K562 (cell line): ENCODE results near the gene TRPM2. TPM values are rescaled to one million over a fixed set of nuclear protein-coding genes. Genes with fewer than 3 reads are reported as not detected.

Source experiments
- ETS2 ChIP-seq: IDR thresholded peaks from 2 replicates; pipeline ENCODE4 v1.6.1; 2016; ENCODE audit warnings: borderline replicate concordance, missing genetic modification characterization, mild to moderate bottlenecking, moderate library complexity, missing compliant biosample characterization; ENCODE audit not compliant: poor library complexity, severe bottlenecking
- FUS ChIP-seq: fragments of 200-400 bp; formaldehyde crosslinking; optimal IDR thresholded peaks from 2 replicates; pipeline ENCODE3; 2017; ENCODE audit warnings: low read depth, low read length
- GABPA ChIP-seq: fragments of 200-800 bp; sonication (Bioruptor generic); conservative IDR thresholded peaks from 2 replicates; pipeline ENCODE4 v1.6.1; 2016; ENCODE audit warnings: low read depth, missing genetic modification characterization, missing compliant biosample characterization
- GTF2E2 ChIP-seq: fragments of 200-800 bp; sonication (Bioruptor generic); IDR thresholded peaks from 2 replicates; pipeline ENCODE4 v1.6.1; 2016; ENCODE audit warnings: missing genetic modification characterization, missing compliant biosample characterization
- HDAC6 ChIP-seq: IDR thresholded peaks from 2 replicates; pipeline ENCODE4 v1.6.1; 2012; ENCODE audit warnings: low read depth, mild to moderate bottlenecking, control low read depth, inconsistent platforms, low read length, moderate library complexity
- ILK ChIP-seq: fragments of 450-650 bp; IDR thresholded peaks from 2 replicates; pipeline ENCODE4 v1.6.1; 2016; ENCODE audit warnings: missing genetic modification characterization, low read depth, mild to moderate bottlenecking, missing compliant biosample characterization, moderate library complexity, borderline replicate concordance
- KDM1A ChIP-seq, 2 experiments: fragments of 450-650 bp; IDR thresholded peaks; 2 replicates each; pipeline ENCODE4 v1.6.1; 2016; ENCODE audit warnings: mild to moderate bottlenecking in 2 of 2
- NEUROD1 ChIP-seq: fragments of 150-350 bp; IDR thresholded peaks from 2 replicates; pipeline ENCODE4 v1.6.1; 2014; ENCODE audit warnings: borderline replicate concordance, low read length, low read depth; ENCODE audit not compliant: partially characterized antibody
- RB1 ChIP-seq: fragments of 450-650 bp; IDR thresholded peaks from 2 replicates; pipeline ENCODE4 v1.6.1; 2017; ENCODE audit warnings: low read depth, mild to moderate bottlenecking
- SIX5 ChIP-seq, 2 experiments: IDR thresholded peaks; 2 replicates each; pipeline ENCODE4 v1.6.1; 2011; ENCODE audit warnings: low read length in 2 of 2, borderline replicate concordance in 1 of 2, low read depth in 1 of 2, mild to moderate bottlenecking in 1 of 2, moderate library complexity in 1 of 2; ENCODE audit not compliant: insufficient read depth in 1 of 2
- TEAD2 ChIP-seq: fragments of 450-650 bp; IDR thresholded peaks from 2 replicates; pipeline ENCODE4 v1.6.1; 2016; ENCODE audit warnings: missing genetic modification characterization, control low read depth, missing compliant biosample characterization
- WHSC1 ChIP-seq: IDR thresholded peaks from one replicate; pipeline ENCODE4 v1.6.1; 2012; ENCODE audit warnings: low read length, control low read depth, inconsistent platforms
- ZNF324 ChIP-seq: fragments of 250-450 bp; sonication (Bioruptor Pico); IDR thresholded peaks from 2 replicates; pipeline ENCODE4 v1.4.0; 2020; ENCODE audit warnings: mild to moderate bottlenecking
- ZNF764 ChIP-seq: fragments of 250-450 bp; sonication (Bioruptor Pico); IDR thresholded peaks from 2 replicates; pipeline ENCODE4 v1.4.0; 2020; ENCODE audit warnings: low read depth, mild to moderate bottlenecking, moderate library complexity
- ZNF766 ChIP-seq: fragments of 200-800 bp; sonication (Bioruptor generic); conservative IDR thresholded peaks from 2 replicates; pipeline ENCODE4 v1.6.1; 2016; ENCODE audit warnings: missing genetic modification characterization, missing compliant biosample characterization
- polyA plus RNA-seq, 8 experiments: library from polyadenylated mRNA; depleted of rRNA in 4 of 8; stranded (reverse) in 5 of 8; unstranded in 3 of 8; fragments of >200 nt; fragmentation: Nextera tagmentation in 2 of 8; fragmentation: Illumina TruSeq in 1 of 8; extraction: Ambion mirVana in 2 of 8; extraction: Trizol in 1 of 8; gene quantifications; 2 replicates each; pipeline versions ENCODE4 v1.2.1 to v1.2.3, GENCODE V29; 2011 to 2014; ENCODE audit warnings: inconsistent platforms in 1 of 8, missing spikeins in 1 of 8
- total RNA-seq, 7 experiments: library from RNA; depleted of rRNA in 6 of 7; stranded (reverse); fragments of >200 nt in 6 of 7; fragmentation: Illumina TruSeq in 2 of 7; extraction: Trizol in 2 of 7; gene quantifications; 2 replicates each; pipeline versions ENCODE4 v1.2.1 to v1.2.3, GENCODE V29; 2011 to 2021; ENCODE audit warnings: low replicate concordance in 1 of 7
- TF ChIP-seq, protein P1 (sequence below), 2 experiments: fragments of 450-650 bp in 1 of 2; sonication (generic) in 1 of 2; formaldehyde crosslinking in 1 of 2; IDR thresholded peaks in 1 of 2; conservative IDR thresholded peaks in 1 of 2; 2 replicates each; pipeline versions ENCODE4 v1.6.1 to v1.8.1; 2016 to 2023; ENCODE audit warnings: mild to moderate bottlenecking in 2 of 2, moderate library complexity in 2 of 2, inconsistent platforms in 1 of 2, missing genetic modification reagents in 1 of 2
- TF ChIP-seq, protein P2 (sequence below), 3 experiments: IDR thresholded peaks in 2 of 3; conservative IDR thresholded peaks in 1 of 3; 2 replicates each; pipeline ENCODE4 v1.5.1; 2011 to 2012; ENCODE audit warnings: low read length in 3 of 3, mild to moderate bottlenecking in 3 of 3, control low read depth in 2 of 3, improper control_type of control experiment in 1 of 3, inconsistent platforms in 1 of 3, low read depth in 1 of 3, mixed read lengths in 1 of 3, moderate library complexity in 1 of 3; ENCODE audit not compliant: insufficient read depth in 2 of 3
- TF ChIP-seq, protein P3 (sequence below): IDR thresholded peaks from 3 replicates; pipeline ENCODE4 v1.6.1; 2011; ENCODE audit warnings: borderline replicate concordance, mild to moderate bottlenecking, moderate library complexity; ENCODE audit not compliant: insufficient read length; ENCODE audit errors: extremely low read depth

The TRPM2 gene
- total and polyA plus RNA-seq, 9 of the 15 experiments (the other 6 are each of a cell fraction or from before 2014, with no cell fraction given), result 0.33 to 2.1 (median 0.98) TPM; not detected in 2

DNA sequence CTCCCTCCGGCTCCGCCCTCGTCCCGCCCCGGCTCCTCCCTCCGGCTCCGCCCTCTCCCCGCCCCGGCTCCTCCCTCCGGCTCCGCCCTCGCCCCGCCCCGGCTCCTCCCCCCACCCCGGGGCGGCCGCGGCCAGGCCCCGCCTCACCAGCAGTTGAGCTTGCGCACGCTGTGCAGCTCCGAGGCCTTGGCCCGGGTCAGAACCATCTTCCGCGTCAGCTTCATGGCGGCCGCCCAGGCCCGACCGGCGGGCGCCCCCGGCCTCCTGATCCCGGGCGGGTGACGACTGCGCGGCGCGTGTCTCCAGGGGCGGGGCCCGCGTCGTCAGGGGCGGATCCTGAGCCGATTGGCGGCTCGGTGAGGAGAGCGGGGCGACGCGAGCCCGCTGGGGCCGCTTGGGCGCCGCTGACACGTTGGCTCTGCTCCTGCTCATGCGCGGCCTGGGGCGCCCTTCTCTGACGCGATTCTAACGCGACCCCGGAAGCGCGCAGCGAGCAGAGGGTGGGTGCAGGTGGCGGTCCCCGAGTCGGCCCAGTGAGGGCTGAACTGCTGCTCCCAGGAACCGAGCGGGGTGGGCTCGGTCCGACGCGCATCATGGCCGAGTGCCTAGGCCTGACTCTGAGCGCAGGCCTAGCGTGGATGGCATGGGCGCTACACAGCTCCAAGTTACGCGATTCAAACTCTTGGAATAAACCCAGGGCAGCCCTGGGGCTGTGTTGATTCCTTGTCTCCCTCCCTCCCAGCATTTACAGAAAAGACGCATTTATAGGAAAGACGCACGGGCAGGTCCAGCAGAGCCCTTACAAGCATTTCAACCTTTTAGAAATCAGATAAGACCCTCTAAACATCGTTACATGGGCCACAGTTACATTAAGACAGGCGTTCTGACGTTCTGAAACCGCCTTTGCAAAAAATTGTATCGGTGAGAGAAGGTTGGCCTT, 14.2 kb upstream of the TRPM2 start, which contains the start of gene CFAP410 (continued):
- TF ChIP-seq, protein P1, sequence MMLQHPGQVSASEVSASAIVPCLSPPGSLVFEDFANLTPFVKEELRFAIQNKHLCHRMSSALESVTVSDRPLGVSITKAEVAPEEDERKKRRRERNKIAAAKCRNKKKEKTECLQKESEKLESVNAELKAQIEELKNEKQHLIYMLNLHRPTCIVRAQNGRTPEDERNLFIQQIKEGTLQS (IDR thresholded peaks at IDR 0.05), result no peak
- TF ChIP-seq, protein P1 (CRISPR knock-in tag; conservative IDR thresholded peaks at IDR 0.05), result peak; percentile 57; the same call in 1 of the 2 replicates
- TF ChIP-seq TEAD2 (no peak), HDAC6 (peak; percentile 9; the same call in 1 of the 2 replicates), ZNF766 (CRISPR knock-in tag) (no peak), KDM1A (IDR thresholded peaks at IDR 0.05) (no peak), SIX5 (IDR thresholded peaks at IDR 0.05; ENCODE audit: borderline replicate concordance in 1 of 2, insufficient read depth in 1 of 2, low read depth in 1 of 2, low read length in 2 of 2) (peak; percentile 35 to 37; a peak in 3 of 4 replicates), GABPA (tag) (peak; percentile 71), FUS (peak; percentile 63), RB1 (peak; percentile 94), WHSC1 (no peak), ILK (no peak), GTF2E2 (tag) (0 out of 2 replicates have a peak, but pooled peaks have one; percentile 37), ETS2 (tag) (no peak), NEUROD1 (peak; percentile 61), ZNF764 (CRISPR knock-in tag) (no peak; the same call in 1 of the 2 replicates), ZNF324 (CRISPR knock-in tag) (peak; percentile 33; the same call in 1 of the 2 replicates)
- TF ChIP-seq, protein P2, sequence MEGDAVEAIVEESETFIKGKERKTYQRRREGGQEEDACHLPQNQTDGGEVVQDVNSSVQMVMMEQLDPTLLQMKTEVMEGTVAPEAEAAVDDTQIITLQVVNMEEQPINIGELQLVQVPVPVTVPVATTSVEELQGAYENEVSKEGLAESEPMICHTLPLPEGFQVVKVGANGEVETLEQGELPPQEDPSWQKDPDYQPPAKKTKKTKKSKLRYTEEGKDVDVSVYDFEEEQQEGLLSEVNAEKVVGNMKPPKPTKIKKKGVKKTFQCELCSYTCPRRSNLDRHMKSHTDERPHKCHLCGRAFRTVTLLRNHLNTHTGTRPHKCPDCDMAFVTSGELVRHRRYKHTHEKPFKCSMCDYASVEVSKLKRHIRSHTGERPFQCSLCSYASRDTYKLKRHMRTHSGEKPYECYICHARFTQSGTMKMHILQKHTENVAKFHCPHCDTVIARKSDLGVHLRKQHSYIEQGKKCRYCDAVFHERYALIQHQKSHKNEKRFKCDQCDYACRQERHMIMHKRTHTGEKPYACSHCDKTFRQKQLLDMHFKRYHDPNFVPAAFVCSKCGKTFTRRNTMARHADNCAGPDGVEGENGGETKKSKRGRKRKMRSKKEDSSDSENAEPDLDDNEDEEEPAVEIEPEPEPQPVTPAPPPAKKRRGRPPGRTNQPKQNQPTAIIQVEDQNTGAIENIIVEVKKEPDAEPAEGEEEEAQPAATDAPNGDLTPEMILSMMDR (IDR thresholded peaks at IDR 0.05 in 2 of 3, conservative IDR thresholded peaks at IDR 0.05 in 1 of 3; ENCODE audit: insufficient read depth in 2 of 3, low read depth in 1 of 3, low read length in 3 of 3), result no peak
- TF ChIP-seq, protein P3, sequence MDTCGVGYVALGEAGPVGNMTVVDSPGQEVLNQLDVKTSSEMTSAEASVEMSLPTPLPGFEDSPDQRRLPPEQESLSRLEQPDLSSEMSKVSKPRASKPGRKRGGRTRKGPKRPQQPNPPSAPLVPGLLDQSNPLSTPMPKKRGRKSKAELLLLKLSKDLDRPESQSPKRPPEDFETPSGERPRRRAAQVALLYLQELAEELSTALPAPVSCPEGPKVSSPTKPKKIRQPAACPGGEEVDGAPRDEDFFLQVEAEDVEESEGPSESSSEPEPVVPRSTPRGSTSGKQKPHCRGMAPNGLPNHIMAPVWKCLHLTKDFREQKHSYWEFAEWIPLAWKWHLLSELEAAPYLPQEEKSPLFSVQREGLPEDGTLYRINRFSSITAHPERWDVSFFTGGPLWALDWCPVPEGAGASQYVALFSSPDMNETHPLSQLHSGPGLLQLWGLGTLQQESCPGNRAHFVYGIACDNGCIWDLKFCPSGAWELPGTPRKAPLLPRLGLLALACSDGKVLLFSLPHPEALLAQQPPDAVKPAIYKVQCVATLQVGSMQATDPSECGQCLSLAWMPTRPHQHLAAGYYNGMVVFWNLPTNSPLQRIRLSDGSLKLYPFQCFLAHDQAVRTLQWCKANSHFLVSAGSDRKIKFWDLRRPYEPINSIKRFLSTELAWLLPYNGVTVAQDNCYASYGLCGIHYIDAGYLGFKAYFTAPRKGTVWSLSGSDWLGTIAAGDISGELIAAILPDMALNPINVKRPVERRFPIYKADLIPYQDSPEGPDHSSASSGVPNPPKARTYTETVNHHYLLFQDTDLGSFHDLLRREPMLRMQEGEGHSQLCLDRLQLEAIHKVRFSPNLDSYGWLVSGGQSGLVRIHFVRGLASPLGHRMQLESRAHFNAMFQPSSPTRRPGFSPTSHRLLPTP, result no peak
